AG04449 (cell line): ENCODE results near the gene POMP.
"Not testable (repeated sequence)": the region's sequence is repeated elsewhere in the genome, so short reads cannot be mapped to it uniquely, and the experiment has no call there.

Experiments used
- CTCF ChIA-PET: fragments of 350-600 bp; formaldehyde crosslinking; extraction: SDS; loops from one replicate; lab custom pipeline; 2021; ENCODE audit warnings: antibody characterized with exemption; lab: Yijun Ruan, JAX
- POLR2A ChIA-PET: fragments of 400-600, 350-600 bp; formaldehyde crosslinking; extraction: SDS; loops from one replicate; lab custom pipeline; 2020; ENCODE audit warnings: antibody characterized with exemption, inconsistent platforms; lab: Yijun Ruan, JAX
- DNase-seq: peaks from one replicate; pipeline ENCODE4 v3.0.0-alpha.2; 2010; ENCODE audit warnings: low read depth, low spot score
- H3K4me3 ChIP-seq: 2 replicates; pipeline ENCODE4 v1.5.1; 2011; ENCODE audit warnings: low read depth, mild to moderate bottlenecking, control low read depth, low read length
- CTCF ChIP-seq: IDR thresholded peaks from one replicate; pipeline ENCODE4 v1.5.1; 2011; ENCODE audit warnings: mild to moderate bottlenecking, moderate library complexity, low read length, control low read depth, inconsistent platforms; ENCODE audit not compliant: insufficient read depth; ENCODE audit errors: missing control alignments

The POMP gene

GRCh38 chr13:28678809-28679208 lies 19.9 kb downstream of the POMP start:
- H3K4me3 ChIP-seq, result no peak overlapping the region
- no peak for TF ChIP-seq CTCF
- ChIA-PET POLR2A (interaction anchor here (1.3 kb wide), 1 partner anchor 118 kb away, joined by 3 read pairs; no protein-coding TSS in a partner anchor), CTCF (interaction anchor here (0.9 to 12.1 kb wide), 4 partner anchors 8 to 117 kb away, joined by 3 to 203 read pairs (median 6); no protein-coding TSS in a partner anchor)
- no peak for DNase-seq

- no peak for DNase-seq
- POLR2A ChIA-PET, result interaction anchor here (1.3 kb wide), 1 partner anchor 117 kb away, joined by 3 read pairs; no protein-coding TSS in a partner anchor
- CTCF ChIA-PET, result interaction anchor here (0.8 to 12.1 kb wide), 10 partner anchors 9 to 139 kb away, joined by 3 to 203 read pairs (median 3); no protein-coding TSS in a partner anchor
- TF ChIP-seq CTCF, result peak; percentile 31
- H3K4me3 ChIP-seq, result no peak overlapping the region
Measured at GRCh38 chr13:28679628-28680027, 20.7 kb downstream of the POMP start.

- ChIA-PET CTCF (interaction anchor here (0.8 to 12.1 kb wide), 9 partner anchors 9 to 138 kb away, joined by 3 to 203 read pairs (median 3); no protein-coding TSS in a partner anchor), POLR2A (no interaction called here)
- TF ChIP-seq CTCF, result no peak
- no peak for DNase-seq
- H3K4me3 ChIP-seq, result no peak overlapping the region
Measured at GRCh38 chr13:28680541-28680940, 21.6 kb downstream of the POMP start.

- CTCF ChIA-PET, result interaction anchor here (3.2 kb wide), 1 partner anchor 113 kb away, joined by 26 read pairs; no protein-coding TSS in a partner anchor
- H3K4me3 ChIP-seq, DNase-seq, POLR2A ChIA-PET: not testable (repeated sequence)
Measured at GRCh38 chr13:28683169-28683568, 24.2 kb downstream of the POMP start.

GRCh38 chr13:28684257-28684656 lies 25.3 kb downstream of the POMP start:
- no peak for DNase-seq
- TF ChIP-seq CTCF, result no peak
- H3K4me3 ChIP-seq, result no peak overlapping the region
- CTCF ChIA-PET, result interaction anchor here (1.5 to 3.2 kb wide), 2 partner anchors 10 to 112 kb away, joined by 3 to 26 read pairs; no protein-coding TSS in a partner anchor
- POLR2A ChIA-PET, result no interaction called here

GRCh38 chr13:28685114-28685513 lies 26.2 kb downstream of the POMP start:
- no peak for DNase-seq
- no peak overlapping the region for H3K4me3 ChIP-seq
- CTCF ChIA-PET, result interaction anchor here (0.6 to 3.2 kb wide), 5 partner anchors 8 to 111 kb away, joined by 3 to 26 read pairs (median 4); no protein-coding TSS in a partner anchor

More at GRCh38 chr13:28685114-28685513, 26.2 kb downstream of the POMP start:
- POLR2A ChIA-PET, result no interaction called here
- TF ChIP-seq CTCF, result no peak
